ENCODE results near the gene CD164L2.

CD164L2 gene

DNA sequence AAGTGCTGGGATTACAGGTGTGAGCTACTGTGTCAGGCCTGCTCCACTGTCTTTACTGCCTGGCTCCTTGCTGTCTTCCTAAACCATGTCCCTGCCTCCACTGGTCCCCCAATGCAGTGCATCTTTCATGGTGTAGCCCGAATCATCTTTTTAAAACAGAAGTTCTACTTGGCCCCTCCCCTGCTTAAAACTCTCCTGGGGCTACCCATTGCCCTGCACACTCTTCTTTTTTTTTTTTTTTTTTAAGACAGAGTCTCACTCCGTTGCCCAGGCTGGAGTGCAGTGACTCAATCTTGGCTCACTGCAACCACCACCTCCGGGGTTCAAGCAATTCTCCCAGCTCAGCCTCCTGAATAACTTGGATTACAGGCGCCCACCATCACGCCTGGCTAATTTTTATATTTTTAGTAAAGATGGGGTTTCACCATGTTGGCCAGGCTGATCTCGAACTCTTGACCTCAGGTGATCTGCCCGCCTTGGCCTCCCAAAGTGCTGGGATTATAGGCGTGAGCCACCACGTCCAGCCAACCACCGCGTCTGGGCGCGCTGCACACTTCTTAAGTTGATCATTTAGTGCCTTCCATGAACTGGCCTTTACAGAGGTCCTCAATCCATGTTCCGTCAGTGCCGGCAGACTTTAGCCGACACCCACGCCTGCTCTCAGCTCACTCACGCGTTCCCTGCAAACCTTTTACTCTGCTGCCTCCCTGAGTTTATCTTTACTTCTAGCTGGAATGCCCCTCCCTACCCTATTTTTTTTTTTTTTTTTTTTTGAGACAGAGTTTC, 10.9 kb downstream of the CD164L2 start:
- Mint-ChIP-seq H3K27me3 (peaks cover 31% of the 10 kb centered on the region), H3K27ac (peak overlapping the region; percentile 58), H3K4me3 (no peak overlapping the region), H3K9me3 (no peaks in the 10 kb centered on the region), H3K4me1 (peaks cover 33% of the 10 kb centered on the region), H3K36me3 (no peaks in the 10 kb centered on the region)
- CTCF ChIA-PET: interaction anchor here (0.9 to 8.4 kb wide), 4 partner anchors 15 to 71 kb away, joined by 3 to 96 read pairs (median 5); no protein-coding TSS in a partner anchor
- no peak for DNase-seq

DNA sequence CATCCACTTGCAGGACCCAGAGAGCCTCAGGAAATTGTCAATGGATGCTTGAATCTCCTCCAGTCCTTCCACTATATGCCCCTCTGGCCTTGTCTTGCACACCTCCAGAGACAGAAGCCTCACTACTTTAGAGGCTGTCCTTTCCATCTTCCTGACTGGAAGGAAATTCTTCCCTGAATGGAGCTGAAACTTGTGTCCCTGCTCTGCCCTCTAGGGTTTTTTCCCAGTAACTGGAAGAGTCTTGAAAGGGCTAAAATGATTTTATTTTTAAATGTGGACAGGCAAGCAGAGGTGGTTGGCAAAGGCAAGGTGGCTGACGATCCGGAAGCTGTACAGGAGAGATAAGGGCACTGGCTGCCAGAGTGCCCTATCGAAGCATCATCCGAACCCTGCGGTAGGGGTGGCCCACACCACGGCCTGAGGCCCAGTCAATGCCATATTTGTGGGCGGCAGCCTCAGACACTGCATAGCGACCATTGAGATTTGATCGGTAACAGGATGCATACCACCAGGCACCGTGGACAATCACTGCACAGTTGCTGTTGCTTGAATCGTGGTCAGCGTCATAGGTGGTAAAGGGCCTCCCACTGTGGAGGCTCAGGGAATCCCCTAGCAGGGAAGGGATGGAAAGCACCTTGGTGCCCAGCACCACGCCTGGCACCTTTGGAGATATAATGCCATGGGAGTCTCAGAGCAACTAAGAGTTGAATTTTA, 14.1 kb downstream of the CD164L2 start:
- Mint-ChIP-seq H3K27ac (peak overlapping the region; percentile 31), H3K36me3 (no peaks in the 10 kb centered on the region), H3K4me3 (no peak overlapping the region), H3K4me1 (peaks cover 56% of the 10 kb centered on the region), H3K9me3 (no peaks in the 10 kb centered on the region), H3K27me3 (peaks cover 24% of the 10 kb centered on the region)
- DNase-seq: no peak
- CTCF ChIA-PET: interaction anchor here (1.0 to 8.4 kb wide), 3 partner anchors 12 to 35 kb away, joined by 3 to 96 read pairs (median 11); no protein-coding TSS in a partner anchor

DNA sequence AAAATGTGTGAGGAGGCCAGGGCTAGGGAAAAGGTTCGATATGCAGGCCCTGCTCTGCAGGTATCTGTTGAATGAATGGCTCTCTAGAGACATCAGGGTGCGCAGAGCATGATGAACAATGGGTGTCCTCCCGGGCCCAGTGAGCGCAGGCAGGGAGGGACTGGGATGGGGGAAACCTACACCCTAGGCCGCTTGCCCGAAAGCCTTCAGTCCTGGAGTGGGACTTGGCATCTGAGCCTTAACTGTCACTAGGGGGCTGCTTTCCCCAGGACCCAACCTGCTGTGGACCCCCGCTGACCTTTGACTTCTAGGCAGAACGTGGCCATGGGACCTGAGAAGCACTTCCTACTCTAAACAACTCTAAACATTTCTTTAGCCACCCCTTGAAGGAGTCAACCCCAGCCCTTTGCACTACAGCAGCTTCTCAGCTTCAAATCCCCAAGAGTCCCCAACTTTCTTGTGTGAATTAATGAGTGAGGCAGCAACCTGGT, 15.9 kb downstream of the CD164L2 start:
- H3K4me3 Mint-ChIP-seq: peak overlapping the region; percentile 77
- H3K4me1 Mint-ChIP-seq: peaks cover 57% of the 10 kb centered on the region
- peaks cover 16% of the 10 kb centered on the region for H3K27me3 Mint-ChIP-seq
- H3K27ac Mint-ChIP-seq: peak overlapping the region; percentile 85
- H3K9me3 Mint-ChIP-seq: no peaks in the 10 kb centered on the region
- CTCF ChIA-PET: interaction anchor here (0.6 to 8.4 kb wide), 13 partner anchors 10 to 67 kb away, joined by 3 to 96 read pairs (median 5); partner anchors contain the start of gene GPR3
- DNase-seq: no peak
- H3K36me3 Mint-ChIP-seq: no peaks in the 10 kb centered on the region

DNA sequence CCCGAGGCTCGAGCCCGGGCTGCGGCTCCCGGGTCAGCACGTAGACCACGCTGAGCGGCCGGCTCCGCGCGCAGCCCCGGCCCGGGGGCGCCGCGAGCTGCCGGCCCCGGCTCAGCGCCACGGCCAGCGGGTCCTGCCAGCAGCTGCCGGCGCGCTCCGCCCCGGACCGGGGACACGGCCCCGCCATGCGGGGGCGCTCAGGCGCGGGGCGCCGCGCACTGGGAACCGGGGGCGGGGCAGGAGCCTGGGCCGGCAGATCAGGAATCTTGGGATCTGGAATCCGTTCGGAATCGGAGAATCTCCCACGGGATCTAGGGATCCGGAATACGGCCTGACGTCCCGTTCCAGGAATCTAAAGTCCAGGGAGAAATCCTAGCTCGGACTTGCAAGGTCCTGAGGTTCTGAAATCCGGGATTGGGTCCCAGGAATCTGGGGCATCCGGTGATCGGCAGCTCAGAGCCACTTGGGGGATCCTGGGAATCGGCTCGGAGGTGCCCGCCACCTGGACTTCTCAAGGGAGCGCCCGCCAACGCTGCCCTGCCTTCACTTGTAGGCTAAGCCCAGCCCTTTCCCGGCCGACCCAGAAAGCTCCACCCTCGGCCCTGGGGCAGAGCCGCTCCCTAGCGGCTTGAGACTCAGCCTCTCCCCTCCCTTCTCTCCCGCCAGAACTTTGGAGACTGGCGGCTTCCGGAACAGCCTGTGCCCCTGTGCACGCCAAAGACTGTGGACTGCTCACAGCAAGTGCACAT, 16.5 kb downstream of the CD164L2 start, which contains the start of gene MAP3K6:
TSS of gene MAP3K6 (minus strand) at position 551 of the 749 bp plus-strand sequence. CDS start at position 187, 364 bp downstream.
- H3K9me3 Mint-ChIP-seq: no peaks in the 10 kb centered on the region
- H3K4me3 Mint-ChIP-seq: peak within 1 kb of the TSS; percentile 84
- H3K27ac Mint-ChIP-seq: peak within 1 kb of the TSS; percentile 85
- CTCF ChIA-PET: interaction anchor here (0.5 to 8.4 kb wide), 21 partner anchors 10 to 66 kb away, joined by 3 to 96 read pairs (median 4); partner anchors contain the start of genes GPR3 and SYTL1
- H3K36me3 Mint-ChIP-seq: no peaks in the 10 kb centered on the region
- H3K4me1 Mint-ChIP-seq: peaks cover 57% of the 10 kb centered on the region
- peaks cover 11% of the 10 kb centered on the region for H3K27me3 Mint-ChIP-seq
- peak; percentile 69 for DNase-seq

DNA sequence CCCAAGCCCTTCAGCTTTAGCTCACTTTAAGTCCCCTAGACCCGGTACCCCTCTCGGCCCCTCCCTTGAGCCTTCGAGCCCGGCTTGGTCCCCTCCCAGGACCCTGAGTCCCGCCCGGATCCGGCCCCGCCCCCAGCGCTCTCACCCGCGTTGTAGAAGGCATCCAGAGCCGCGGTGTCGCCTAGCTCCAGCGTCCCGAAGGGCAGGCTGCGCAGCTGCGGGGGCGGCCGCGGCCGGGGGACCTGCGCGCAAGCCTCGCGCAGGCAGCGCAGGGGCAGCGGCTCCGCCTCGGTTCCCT, 17.1 kb downstream of the CD164L2 start:
- peaks cover 58% of the 10 kb centered on the region for H3K4me1 Mint-ChIP-seq
- DNase-seq: peak; percentile 90
- no peaks in the 10 kb centered on the region for H3K36me3 Mint-ChIP-seq
- no peaks in the 10 kb centered on the region for H3K9me3 Mint-ChIP-seq
- CTCF ChIA-PET: interaction anchor here (0.5 to 8.4 kb wide), 18 partner anchors 9 to 242 kb away, joined by 3 to 96 read pairs (median 4); partner anchors contain the start of genes GPR3 and SYTL1
- peak overlapping the region; percentile 81 for H3K27ac Mint-ChIP-seq
- H3K27me3 Mint-ChIP-seq: peaks cover 15% of the 10 kb centered on the region
- peak overlapping the region; percentile 84 for H3K4me3 Mint-ChIP-seq

DNA sequence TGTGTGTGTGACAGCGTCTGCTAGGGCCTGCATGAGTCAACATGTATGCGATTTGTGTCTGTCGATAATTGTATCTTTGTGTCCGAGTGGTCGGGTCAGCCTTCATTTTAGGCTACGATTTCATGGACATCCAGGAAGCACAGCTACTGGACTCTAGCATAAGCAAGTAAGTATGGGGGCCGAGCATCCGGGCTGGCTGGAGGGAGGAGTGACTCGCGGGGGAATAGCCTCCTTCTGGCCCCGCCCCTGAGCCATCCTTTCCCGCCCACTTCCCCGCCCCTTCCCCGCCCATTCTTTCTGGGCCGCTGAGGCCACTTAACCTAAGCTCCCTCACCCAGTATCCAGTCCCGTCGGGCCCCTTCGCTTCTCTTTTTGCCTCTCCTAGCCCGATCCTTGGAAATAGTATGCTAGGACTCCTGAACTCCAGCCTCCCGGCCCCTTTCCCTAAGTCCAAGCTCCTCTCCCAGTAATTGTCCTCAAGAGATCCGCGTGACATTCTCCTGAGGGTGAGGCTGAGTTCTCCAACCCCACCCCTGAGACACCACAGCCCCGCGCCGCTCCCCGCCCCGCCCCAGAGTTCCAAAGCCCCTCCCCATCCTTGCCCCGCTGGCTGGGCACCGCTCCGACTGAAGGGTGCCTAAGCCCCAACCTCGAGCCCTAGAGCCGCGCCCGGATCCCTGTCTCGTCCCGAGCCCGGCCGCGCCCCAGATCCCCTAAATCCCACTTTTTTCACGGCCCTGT, 17.6 kb downstream of the CD164L2 start:
- Mint-ChIP-seq H3K27ac (peak overlapping the region; percentile 81), H3K4me3 (peak overlapping the region; percentile 84), H3K4me1 (peaks cover 53% of the 10 kb centered on the region), H3K27me3 (peaks cover 19% of the 10 kb centered on the region), H3K9me3 (no peaks in the 10 kb centered on the region), H3K36me3 (no peaks in the 10 kb centered on the region)
- DNase-seq: peak; percentile 87
- CTCF ChIA-PET: interaction anchor here (0.6 to 8.4 kb wide), 17 partner anchors 9 to 319 kb away, joined by 3 to 96 read pairs (median 4); partner anchors contain the start of gene GPR3

DNA sequence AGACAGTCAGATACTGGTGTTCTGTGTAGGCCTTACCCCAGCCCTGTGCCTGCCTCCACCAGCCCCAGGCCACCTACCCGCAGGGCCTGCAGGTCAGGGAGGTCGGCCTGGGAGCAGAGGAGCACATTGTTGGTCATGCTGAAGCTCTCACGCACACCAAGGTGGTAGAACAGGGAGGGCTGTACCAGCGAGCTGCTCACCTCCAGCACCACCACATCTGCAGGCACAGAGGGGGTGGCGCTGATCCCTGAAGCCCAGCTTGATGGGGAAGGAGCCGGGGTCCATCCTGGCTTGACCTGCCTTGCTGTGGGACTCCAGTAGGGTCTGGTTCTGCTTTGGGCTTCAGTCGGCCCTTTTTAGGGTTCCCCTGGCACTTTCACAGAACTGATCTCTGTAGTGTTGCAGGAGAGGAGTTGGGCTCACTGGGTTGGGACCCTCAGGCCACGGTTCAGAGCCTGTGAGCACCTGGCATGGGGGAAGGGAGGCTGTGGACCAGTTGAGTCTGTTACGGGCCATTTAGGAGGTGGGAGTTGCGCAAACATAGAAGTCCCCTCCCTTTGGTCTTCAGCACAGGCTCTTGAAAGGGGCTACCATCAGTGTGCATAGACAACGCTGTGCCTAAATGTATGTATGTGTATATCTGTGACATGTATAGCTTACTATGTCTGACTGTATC, 18.3 kb downstream of the CD164L2 start:
- Mint-ChIP-seq H3K4me1 (peaks cover 50% of the 10 kb centered on the region), H3K27ac (no peak overlapping the region), H3K27me3 (peaks cover 23% of the 10 kb centered on the region), H3K36me3 (no peaks in the 10 kb centered on the region), H3K4me3 (peak overlapping the region; percentile 84), H3K9me3 (no peaks in the 10 kb centered on the region)
- DNase-seq: no peak
- CTCF ChIA-PET: interaction anchor here (0.8 to 8.4 kb wide), 9 partner anchors 8 to 319 kb away, joined by 3 to 96 read pairs (median 9); partner anchors contain the start of gene GPR3

DNA sequence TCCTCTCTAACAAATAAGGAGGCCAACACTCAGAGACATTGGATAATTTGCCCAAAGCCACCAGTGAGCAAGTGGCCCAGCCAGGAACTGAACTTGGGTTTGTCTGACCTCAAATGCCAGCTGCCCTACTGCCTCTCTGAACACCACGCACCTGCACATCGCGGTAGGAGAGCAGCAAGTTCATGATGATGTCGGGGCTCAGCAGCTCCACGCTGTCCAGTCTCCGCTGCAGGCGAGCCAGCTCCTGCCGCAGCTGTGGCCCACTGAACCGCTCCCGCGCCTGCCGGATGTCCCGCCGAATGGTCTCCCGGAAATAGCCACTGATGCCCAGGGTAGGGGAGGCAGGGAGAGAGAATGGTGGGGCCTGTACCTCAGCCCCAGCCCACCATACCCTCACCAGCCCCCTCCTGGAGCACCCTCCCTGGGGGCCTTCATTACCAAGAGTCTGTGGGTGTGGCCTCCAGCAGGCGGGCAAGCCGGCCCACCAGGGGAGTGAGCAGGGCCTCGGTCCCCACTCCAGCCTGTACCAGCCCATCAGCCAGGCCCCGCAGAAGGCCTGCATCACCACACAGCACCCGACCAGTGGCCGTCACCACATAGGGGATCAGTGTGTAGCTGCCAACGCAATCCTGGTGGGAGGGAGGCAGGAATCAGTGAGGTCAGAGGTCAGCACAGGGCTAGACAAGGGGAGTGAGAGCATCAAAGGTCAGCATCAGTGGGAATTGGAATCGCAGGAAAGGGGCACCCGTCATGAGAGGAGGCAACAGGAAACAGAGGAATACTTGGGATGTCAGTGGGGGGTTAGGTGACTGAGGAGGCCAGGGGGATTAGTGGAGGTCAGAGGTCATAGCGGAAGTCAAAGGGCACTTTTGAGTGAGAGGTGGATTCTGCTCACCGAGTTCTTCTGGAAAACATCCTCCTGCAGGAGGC, 19.1 kb downstream of the CD164L2 start:
- H3K4me1 Mint-ChIP-seq: peaks cover 50% of the 10 kb centered on the region
- H3K27ac Mint-ChIP-seq: no peak overlapping the region
- no peak for DNase-seq
- peak overlapping the region; percentile 6 for H3K4me3 Mint-ChIP-seq
- no peaks in the 10 kb centered on the region for H3K9me3 Mint-ChIP-seq
- CTCF ChIA-PET: interaction anchor here (2.9 to 3.8 kb wide), 2 partner anchors 18 to 23 kb away, joined by 9 to 28 read pairs; no protein-coding TSS in a partner anchor
- H3K27me3 Mint-ChIP-seq: peaks cover 28% of the 10 kb centered on the region
- no peaks in the 10 kb centered on the region for H3K36me3 Mint-ChIP-seq

DNA sequence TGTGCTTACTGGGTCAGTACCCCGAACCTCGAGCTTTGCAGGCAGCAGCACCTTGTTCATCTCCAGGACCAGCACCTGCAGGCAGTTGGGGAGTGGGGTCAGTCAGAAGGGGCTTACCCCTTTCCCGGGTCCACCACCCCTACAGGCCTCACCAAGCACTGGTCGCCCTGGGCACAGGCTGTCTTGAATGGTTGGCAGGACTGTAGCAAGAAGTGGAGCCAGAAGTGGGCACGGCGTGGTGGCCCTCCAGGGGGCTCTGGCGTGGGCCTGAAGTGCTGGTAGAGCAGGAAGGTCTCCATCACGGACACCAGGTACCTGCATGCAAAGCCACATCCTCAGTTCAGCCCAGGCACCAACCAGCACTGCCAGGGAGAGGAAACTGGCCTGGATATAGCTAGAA, 21.6 kb downstream of the CD164L2 start:
- H3K36me3 Mint-ChIP-seq: no peaks in the 10 kb centered on the region
- no peak overlapping the region for H3K27ac Mint-ChIP-seq
- DNase-seq: no peak
- H3K4me1 Mint-ChIP-seq: peaks cover 49% of the 10 kb centered on the region
- H3K4me3 Mint-ChIP-seq: no peak overlapping the region
- H3K27me3 Mint-ChIP-seq: peaks cover 39% of the 10 kb centered on the region
- CTCF ChIA-PET: interaction anchor here (0.6 to 1.2 kb wide), 3 partner anchors 19 to 369 kb away, joined by 3 to 5 read pairs (median 3); partner anchors contain the start of gene SYTL1
- H3K9me3 Mint-ChIP-seq: no peaks in the 10 kb centered on the region

DNA sequence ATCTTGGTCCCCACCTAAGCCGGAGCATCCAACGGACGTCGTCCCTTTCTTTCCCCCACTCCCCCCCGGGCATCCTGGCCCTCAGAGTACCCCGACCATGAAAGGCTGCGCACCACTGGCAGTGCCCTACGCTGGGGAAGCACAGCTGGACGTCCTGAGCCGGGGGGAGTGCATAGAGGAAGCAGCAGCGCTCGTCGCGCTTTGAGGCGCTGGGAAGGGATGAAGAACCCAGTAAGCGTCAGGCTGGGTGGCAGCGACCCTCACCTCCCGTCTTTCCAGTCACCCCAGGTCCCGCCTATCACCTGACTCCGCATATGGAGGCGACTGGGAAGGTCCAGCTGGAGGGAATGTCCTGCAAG, 22.1 kb downstream of the CD164L2 start:
- DNase-seq: no peak
- H3K4me1 Mint-ChIP-seq: peaks cover 54% of the 10 kb centered on the region
- H3K27me3 Mint-ChIP-seq: peaks cover 39% of the 10 kb centered on the region
- H3K36me3 Mint-ChIP-seq: no peaks in the 10 kb centered on the region
- CTCF ChIA-PET: interaction anchor here (0.6 to 1.3 kb wide), 2 partner anchors 28 to 370 kb away, joined by 3 to 5 read pairs; no protein-coding TSS in a partner anchor
- no peaks in the 10 kb centered on the region for H3K9me3 Mint-ChIP-seq
- H3K27ac Mint-ChIP-seq: no peak overlapping the region
- H3K4me3 Mint-ChIP-seq: peak overlapping the region; percentile 26

DNA sequence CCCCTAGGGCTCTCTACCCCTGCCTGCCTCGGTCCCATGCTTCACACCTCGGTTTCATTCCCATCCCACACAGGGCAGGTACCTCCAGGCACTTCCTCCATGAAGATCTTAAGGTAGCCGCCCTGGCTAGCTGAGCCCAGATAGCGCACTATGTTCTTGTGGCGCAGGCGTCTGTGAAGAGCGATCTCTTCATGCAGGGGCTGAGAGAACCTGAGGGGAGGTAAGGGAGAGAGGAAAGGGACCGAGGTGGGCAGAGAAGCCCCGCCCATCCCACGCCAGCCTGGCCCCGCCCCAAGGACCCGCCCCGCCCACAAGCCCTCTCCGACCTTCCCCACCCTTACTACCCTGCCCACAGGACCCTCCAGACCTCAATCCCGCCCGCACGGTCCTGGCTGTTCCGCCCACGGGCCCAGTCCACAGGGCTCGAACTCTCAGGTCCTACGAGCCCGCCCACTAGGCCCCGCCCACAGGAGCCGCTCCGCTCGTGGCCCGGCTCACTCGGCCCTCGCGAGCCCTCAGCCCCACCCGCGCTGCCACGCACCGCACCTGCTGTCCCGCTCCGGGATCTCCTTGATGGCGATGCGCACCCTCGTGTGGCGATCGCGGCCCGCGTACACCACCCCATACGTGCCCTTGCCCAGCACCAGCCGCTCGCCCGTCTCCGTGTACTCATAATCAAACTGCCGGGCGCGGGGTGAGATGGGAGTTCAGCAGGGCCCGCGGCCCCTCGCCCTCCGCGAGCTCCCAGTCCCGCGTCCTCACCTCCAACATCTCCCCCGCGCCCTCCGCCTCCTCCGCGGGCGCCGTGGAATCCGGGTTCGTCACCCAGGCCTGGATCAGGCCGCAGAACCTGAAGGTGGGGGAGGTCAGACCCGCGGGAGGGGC, 22.7 kb downstream of the CD164L2 start:
- no peaks in the 10 kb centered on the region for H3K36me3 Mint-ChIP-seq

More for the DNA sequence above, 22.7 kb downstream of the CD164L2 start:
- H3K4me1 Mint-ChIP-seq: peaks cover 54% of the 10 kb centered on the region
- H3K9me3 Mint-ChIP-seq: no peaks in the 10 kb centered on the region
- DNase-seq: peak; percentile 71
- CTCF ChIA-PET: interaction anchor here (1.3 to 8.0 kb wide), 2 partner anchors 9 to 28 kb away, joined by 5 to 96 read pairs; partner anchors contain the start of gene MAP3K6
- H3K4me3 Mint-ChIP-seq: peak overlapping the region; percentile 13
- peaks cover 39% of the 10 kb centered on the region for H3K27me3 Mint-ChIP-seq
- no peak overlapping the region for H3K27ac Mint-ChIP-seq
